Epithelial cell of esophagus (primary cell): ENCODE data around the gene MED13L.

Source experiments
- DNase-seq: peaks from one replicate; pipeline ENCODE4 v3.0.0; 2010; ENCODE audit warnings: low read depth
- H3K4me3 ChIP-seq: 2 replicates; pipeline ENCODE4 v1.5.1; 2011; ENCODE audit warnings: mild to moderate bottlenecking, low read length, control low read depth
- TF ChIP-seq, protein P1 (sequence below): IDR thresholded peaks from 2 replicates; pipeline ENCODE4 v1.5.1; 2011; ENCODE audit warnings: low read depth, mild to moderate bottlenecking, low read length, control low read depth, inconsistent platforms; ENCODE audit not compliant: insufficient read depth; ENCODE audit errors: missing control alignments

MED13L gene

DNA sequence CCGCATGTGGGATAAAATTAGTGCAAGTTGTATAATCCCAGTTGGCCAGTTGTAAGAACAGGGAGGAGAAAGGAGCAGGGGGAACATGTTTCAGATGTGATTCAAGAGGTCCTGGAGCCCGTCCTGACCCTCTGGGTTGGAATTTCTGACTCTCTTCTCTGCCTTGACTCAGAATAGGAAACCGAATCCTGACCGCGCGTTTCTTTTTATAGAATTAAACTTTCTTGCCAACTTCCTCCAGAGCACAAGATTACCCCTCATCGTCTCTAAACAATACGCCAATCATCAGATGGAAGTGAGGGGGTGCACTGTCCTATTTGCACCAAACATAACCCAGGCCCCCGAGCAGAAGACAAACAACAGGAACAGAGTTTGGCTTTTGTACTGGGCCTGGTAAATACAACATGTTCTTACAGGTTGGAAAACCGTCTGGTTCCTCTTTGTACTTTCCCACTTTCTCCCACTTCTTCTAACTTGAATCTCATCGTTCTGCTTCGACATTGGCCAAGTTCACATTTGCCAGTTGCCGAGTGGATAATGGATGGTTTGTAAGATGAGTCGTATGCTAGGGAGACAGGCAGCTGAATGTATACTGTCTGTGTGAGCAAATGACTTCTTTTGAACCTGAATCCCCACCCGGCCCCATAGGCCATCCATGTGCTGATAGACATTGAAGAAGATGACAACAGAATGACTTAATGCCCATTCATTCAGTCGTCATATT is 42.6 kb upstream of the MED13L start:
- TF ChIP-seq, protein P1, sequence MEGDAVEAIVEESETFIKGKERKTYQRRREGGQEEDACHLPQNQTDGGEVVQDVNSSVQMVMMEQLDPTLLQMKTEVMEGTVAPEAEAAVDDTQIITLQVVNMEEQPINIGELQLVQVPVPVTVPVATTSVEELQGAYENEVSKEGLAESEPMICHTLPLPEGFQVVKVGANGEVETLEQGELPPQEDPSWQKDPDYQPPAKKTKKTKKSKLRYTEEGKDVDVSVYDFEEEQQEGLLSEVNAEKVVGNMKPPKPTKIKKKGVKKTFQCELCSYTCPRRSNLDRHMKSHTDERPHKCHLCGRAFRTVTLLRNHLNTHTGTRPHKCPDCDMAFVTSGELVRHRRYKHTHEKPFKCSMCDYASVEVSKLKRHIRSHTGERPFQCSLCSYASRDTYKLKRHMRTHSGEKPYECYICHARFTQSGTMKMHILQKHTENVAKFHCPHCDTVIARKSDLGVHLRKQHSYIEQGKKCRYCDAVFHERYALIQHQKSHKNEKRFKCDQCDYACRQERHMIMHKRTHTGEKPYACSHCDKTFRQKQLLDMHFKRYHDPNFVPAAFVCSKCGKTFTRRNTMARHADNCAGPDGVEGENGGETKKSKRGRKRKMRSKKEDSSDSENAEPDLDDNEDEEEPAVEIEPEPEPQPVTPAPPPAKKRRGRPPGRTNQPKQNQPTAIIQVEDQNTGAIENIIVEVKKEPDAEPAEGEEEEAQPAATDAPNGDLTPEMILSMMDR: no peak
- no peak overlapping the region for H3K4me3 ChIP-seq
- peak; percentile 90 for DNase-seq

DNA sequence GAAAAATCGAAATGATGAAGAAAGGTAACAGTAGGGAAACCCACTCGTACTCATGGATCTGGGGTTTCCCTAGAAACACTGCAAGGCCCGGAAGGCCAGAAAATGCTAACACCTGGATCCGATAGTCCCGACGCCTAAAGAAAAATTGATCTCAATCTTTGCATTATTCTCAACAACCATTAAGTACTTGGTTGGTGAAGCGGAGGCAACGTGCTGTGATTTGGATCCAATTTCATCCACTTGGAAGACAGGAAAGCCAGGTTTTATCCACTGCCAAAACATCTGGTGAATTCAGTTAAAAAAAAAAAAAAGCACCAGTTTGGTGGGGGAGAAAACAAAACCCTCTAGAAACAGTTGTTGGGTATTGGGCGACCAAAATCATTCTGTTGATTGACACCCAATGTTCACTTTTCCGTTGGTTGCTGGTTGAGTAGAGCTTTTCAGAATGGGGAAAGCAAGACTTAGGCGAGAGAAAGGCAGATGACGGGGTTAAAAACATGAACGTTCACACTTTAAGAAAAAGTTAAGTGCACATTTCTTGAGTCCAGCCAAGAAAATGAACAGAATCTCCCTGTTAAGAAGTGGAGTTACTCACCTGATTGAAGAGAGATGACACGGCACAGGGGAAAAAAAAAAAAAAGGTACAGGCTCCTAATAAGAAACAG is 41.9 kb upstream of the MED13L start:
- peak; percentile 36 for DNase-seq
- H3K4me3 ChIP-seq: no peak overlapping the region
- TF ChIP-seq, protein P1: no peak

DNA sequence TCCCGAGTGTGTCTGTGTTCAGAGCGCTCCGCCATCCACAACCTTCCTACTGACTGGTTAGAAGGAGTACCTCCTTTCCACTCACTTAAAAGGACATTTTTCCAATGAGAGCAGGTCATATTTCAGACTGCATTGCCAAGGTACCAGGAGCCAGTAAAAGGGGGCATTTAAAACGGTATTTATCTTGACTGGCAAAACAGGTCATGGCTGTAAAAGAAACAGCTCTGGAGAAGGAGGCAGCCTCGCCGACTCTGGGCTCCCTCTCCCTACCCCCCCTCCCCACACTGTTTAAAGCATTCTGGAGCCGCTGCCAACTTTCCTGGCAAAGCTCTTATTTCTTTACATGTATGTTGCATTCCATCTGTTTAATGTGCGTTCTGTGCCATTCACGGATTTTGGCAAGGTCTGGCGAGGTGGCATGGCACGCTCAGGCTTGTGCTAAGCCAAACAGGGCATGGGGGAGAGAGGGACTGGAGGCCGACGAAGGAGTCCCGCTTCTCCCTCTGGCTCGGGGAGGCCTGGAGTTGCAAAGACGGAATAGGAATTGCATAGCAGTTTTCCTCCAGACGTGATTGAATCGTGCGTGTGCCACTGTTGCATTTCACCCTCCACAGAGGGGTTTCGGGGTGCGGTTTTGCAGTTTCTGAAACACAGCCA is 41.2 kb upstream of the MED13L start:
- DNase-seq: peak; percentile 41

DNA sequence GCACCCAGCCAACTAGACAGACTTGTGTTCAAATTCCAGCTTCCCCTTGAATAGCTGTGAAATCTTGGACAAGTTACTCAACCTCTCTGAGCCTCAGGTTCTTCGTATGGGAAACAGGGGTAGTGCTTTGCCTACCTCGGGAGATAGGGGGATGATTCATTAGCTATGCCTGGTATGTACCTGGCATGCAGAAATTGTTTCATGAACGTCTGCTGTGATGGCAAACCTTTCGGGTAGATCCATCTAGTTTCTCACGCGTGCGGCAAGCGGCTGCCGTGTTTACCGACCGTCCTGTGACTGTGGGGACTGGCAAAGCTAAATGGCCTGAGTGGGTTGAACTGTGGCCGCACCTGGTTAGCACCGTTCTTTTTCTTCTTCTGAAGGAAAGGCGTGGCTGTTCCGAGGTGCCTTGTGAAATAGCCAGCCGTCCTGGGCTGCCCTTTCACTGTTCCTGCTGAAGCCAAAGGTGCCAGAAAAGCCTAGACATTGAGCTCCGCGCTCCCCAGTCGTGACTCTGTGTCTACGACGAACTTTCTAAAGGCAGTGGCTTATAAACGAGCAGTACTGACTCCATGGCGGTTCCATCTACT is 40.6 kb upstream of the MED13L start:
- peak overlapping the region; percentile 18 for H3K4me3 ChIP-seq
- TF ChIP-seq, protein P1: no peak
- peak; percentile 81 for DNase-seq

More for the DNA sequence above, 41.2 kb upstream of the MED13L start:
- peak overlapping the region; percentile 18 for H3K4me3 ChIP-seq
- TF ChIP-seq, protein P1: no peak

DNA sequence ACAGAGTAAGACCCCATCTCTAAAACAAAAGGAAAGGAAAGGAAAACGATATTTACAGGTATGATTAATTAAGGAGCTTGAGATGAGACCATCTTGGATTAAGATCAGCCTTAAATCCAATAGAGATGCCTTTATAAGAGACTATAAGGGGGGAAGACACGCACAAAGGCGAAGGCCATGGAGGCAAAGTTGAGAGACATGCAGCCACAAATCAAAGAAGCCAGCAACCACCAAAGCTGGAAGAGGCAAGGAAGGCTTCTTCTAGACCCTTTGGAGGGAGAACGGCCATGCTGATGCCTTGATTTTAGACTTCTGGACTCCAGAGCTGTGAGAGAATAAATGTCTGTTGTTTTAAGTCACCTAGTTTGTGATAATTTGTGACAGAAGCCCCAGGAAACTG is 39.6 kb upstream of the MED13L start:
- TF ChIP-seq, protein P1: no peak
- no peak overlapping the region for H3K4me3 ChIP-seq
- DNase-seq: no peak

DNA sequence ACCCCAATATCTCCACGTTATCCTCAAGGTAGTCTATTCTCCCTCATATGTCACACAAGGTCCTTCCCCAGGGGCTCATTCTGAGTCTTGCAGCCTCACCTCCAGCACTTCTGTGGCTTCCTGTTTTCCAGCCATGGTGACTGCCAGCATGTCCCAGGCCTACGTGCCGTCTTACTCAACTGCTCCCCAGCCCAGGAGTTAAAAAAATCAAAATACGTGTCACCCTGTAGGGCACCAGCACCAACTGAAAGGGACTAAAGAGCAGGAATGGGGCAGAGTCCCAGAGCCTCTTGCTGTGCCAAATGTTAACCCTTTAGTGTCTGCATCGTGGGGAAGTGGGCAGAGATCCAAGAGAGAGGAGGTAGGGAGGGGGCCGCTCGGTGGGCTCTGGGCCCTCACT is 37.0 kb upstream of the MED13L start:
- no peak overlapping the region for H3K4me3 ChIP-seq
- TF ChIP-seq, protein P1: no peak
- no peak for DNase-seq
